DMS153 (cell line): ENCODE data around the gene TEN1.
A peak's percentile ranks its signal among the peaks of the same experiment; 100 is the strongest.
"Not testable (repeated sequence)": the region's sequence is repeated elsewhere in the genome, so short reads cannot be mapped to it uniquely, and the experiment has no call there.

Experiments used
- DNase-seq: peaks from one replicate; lab custom pipeline; 2025; lab: John Stamatoyannopoulos, UW

TEN1 gene

DNA sequence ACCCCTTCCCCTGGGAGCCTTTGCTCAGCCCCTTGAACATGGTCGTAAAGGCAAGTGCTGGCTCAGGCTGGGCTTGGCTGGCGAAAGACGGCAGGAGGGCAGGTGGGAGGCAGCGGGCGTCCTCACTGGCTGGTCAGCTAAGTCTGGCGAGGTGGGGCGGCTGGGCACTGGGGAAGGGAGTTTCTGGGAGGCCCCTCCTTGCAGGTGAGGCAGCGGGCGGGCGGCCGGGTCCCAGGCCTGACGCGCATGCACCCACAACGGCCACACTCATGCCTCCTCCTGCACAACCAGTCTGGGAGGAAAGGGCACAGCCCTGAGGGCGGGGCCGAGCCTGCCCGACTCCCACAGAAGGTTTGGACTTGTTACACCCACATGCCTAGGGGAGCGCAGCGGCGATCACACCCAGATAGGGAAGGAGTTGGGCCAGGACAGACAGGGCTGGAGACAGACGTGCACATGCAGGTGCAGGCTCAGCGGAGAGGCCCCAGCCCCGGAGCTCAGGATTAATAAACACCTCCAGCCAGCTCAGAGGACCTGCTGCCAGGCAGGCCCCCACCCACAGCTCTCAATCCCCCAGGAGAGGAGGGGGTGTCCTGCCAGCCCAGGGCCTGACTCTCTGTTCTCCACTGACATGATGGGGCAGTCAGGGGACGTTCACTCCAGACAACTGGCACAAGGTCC lies 48.3 kb downstream of the TEN1 start, which contains the start of gene EVPL:
Gene EVPL, minus strand, starts transcription at position 148 of the 681 bp plus-strand sequence. Its CDS starts 108 bp downstream, at position 40.
- DNase-seq, result no peak

DNA sequence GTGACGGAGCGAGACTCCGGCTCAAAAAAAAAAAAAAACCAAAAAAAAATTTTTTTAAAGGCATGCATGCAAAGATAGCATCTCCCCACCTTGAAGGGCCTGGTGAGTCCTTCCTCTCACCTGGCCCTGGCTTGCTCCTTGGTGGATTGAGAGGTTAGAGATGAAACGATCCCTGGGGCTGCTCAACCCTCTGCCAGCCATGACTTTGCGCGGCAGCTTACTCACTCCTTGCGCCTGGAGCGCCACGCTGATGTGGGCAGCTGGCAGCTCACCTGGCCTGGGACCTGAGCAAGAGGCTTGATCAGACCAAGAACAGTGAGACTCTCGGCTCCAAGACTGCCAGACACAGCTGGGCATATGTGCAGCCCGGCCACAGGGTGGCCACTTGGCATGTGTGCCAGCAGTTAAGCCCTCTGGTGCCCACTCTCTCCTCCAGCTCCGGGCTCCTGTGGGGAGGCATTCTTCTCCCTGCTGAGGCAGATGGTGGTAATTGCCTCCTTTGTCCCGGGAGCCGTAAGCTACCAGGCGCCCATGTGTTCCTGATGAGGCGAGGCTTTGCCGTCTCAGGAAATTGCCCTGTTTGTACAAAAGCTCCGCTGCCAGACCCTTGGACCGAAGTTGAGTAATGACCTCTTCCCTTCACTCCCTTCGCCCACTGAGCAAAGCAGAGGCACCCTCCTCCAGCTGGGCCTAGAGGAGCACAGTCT lies 53.2 kb downstream of the TEN1 start:
- peak; percentile 26 for DNase-seq

DNA sequence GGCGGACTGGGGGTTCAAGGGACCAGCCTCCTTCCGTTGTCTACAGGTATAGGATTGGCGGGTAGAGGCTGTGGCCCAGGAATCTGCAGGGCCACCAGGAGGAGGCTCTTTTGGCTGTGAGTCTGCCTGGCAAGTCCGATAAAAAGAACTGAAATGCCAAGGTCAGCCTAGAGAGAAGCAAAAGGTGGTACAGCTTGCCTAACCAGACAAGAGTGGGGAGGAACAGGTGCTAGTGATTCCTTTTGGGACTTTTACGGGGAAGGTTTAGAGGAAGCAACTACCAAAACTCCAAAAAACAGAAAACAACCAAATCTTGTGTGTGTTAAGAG lies 53.7 kb downstream of the TEN1 start:
- no peak for DNase-seq

DNA sequence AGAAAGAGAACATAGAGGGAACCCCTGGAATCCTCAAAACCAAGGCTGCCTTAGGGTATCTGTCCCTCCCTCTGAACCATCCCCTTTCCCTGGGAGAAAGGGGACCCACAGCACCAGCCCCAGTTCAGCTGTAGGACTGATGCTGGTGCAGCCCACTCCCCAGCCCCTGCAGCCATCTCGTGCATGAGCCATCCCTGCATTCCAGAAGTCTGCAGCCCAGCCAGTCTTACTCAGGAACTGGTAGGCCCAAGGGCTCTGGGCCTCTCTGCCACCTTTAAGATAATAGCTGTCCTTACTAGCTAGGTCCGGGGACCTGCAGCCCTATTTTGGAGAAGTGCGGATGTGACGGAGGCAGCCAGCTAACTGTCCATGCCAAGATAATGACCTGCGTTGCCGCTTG lies 54.1 kb downstream of the TEN1 start:
- DNase-seq, result no peak

DNA sequence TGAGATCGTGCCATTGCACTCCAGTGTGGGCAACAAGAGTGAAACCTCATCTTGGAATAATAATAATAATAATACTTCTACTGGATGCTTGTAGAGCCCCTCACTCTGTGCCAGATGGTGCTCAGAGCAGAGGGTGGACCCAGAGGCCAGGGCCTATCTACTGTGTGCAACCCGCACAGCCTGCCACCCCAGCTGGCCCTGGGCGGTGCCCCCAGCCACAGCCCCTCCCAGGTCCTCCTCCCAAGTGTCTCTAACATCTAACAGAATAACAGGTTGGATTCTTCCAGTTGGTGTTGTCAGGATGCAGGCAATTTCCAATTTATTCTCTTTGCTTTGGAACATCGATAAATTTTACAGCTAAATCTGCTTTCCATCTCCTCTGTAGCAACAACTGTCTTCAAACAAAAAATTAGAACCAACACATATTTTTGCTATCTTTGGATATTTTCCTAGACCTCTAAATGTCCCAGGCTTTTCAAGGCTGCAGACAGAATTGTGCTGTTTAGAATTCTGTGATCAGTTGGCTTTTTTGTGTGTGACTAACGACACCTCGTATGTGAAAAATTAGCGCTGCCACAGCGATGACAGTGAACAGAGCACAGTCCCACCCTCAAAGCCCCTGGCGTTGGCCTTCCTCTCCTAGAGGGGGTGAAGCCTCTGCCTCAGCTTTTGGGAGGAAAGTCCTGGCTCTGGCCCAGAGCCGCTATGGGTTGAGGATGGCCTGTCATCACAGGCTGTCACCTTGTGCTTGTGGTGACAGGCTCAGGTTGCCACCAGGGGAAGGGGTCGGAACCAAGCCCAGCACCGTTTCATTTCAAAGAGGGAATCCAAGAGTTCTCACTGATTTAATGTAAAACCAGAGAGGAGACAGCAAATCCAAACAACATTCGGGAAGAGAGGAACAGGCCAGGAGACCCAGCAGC lies 55.6 kb downstream of the TEN1 start:
- no peak for DNase-seq

DNA sequence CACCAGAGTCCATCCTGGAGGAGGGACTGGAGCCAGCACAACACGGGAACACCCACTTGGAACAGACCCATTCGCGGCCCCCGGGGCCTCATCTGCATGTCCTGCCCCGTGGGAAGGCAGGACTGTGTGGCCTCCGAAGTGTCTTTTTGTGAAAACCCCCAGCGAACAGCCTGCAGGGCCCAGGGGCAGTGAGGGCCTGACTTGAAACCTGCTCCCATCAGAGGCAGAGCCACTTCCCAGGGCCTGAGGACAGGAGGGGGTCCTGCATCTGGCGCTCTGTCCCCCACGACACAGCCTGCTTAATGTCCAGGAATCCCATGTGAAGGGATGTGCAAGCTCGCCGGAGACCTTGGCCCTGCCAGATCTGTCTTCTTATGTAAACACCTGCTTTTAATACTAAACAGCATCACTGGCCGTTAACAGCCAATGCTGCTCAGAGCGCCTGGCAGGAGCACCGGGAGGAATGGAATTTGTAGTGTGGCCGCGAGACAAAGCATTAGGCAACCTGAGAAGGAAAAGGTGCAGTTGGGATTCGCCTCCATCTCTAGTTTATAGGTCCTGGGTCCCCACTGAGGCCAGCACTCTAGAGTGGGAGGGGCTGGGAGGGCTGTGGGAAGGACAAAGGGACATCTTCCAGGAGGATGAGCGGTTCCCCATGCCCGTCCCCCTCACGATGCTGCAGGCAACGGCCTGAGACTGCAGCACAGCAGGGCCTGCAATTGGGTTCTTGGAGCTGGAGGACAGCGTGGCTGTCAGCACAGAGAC lies 57.6 kb downstream of the TEN1 start:
- DNase-seq, result no peak

DNA sequence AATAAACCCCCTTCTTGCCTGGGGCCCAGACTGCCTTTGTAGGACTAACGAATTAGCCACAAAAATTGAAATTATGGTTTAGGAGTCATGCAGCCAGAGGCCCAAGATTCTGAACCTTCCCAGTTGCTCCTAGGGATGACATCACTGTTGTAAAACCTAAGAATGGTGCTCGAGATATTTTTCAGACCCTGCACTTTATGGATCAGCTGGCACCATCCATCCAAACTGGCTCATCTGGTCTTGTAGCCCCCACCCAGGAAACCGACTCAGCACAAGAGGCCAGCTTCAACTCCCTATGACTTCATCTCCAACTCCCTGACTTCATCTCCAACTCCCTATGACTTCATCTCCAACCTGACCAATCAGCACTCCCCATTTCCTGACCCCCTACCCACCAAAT lies 59.0 kb downstream of the TEN1 start:
- DNase-seq, result no peak

DNA sequence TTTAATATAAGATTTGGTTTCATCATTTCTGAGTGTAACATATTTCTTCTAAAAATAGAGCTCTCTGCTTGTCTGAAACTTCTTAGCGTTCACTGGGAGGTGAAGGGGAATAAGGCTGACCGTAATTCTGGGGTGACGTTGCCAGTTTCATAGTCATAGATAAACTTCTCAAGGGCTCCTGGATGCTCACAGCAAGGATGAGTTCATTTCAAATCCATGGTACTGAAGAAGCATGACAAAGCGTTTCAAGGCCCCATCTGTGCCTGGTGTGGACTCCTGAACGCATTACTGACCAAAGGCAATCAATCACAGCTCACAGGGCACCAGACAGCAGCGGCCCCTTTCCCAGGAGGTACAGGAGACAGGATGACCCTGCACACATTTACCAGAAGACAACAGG lies 60.1 kb downstream of the TEN1 start:
- DNase-seq, result no peak

DNA sequence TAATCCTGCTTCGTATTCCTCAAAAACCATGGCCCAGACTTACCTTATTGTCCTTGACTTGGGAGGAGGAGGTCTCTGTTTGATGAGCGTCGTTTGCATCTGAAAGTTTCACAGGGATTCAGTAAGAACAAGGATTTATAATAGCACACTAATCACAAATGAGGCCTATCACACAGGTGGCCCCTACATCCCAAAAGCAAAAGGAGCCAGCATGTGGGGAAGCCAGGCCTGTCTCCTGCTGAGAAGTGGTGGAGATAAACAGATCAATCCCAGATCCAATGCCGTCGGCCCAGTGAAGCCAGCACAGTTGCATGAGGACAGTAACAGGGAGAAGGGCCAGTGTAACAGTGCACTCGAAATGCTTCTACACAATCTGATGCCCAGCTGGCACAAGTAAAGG lies 61.3 kb downstream of the TEN1 start:
- DNase-seq, result no peak

DNA sequence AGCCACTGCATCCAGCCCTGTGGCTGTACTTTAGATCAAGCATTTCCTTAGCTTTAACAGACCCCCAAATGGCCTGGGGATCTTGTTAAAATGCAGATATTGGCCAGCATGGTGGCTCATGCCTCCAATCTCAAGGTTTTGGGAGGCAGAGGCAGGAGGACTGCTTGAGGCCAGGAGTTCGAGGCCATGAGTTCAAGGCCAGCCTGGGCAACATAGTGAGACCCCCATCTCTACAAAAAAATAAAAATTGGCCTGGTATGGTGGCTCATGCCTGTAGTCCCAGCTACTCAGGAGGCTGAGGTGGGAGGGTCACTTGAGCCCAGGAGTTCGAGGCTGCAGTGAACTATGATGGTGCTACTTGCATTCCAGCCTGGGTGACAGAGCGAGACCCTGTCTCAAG lies 63.8 kb downstream of the TEN1 start:
- DNase-seq, result not testable (repeated sequence)

DNA sequence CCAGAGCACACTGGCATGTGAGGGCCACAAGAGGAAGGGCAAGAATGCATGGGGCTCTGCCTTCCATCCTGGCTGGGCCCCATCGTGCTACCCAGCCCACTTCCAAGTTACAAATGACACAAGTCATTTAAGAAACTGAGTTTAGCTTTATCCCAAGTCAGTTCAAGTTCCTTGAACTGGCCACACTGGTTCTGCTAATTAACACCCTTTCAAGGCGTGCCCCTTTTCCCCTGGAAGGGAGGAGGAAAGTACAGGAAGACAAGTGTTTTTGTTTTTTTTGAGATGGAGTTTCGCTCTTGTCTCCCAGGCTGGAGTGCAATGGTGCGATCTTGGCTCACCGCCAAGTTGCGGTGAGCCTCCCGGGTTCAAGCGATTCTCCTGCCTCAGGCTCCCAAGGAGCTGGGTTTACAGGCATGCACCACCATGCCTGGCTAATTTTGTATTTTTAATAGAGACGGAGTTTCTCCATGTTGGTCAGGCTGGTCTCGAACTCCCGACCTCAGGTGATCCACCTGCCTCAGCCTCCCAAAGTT lies 65.5 kb downstream of the TEN1 start:
- DNase-seq, result not testable (repeated sequence)

DNA sequence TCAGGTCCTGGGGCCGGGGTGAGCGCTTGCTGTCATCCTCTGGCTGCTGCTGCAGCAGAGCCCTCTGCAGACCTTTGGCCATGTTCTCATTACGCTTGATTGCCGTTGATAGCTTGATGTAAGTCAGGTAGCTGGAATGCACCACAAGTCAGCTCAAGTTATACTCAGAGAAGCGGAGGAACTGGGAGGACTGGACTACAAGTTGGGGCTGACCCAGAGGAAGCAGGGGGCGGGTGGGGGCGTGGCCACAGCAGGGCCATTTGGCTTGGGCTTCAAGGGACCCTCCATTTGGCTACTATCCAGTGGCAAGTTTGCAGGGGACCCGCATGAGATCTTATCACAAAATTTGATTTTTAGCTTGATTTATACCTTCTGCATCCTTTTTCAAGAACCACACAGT lies 67.0 kb downstream of the TEN1 start:
- no peak for DNase-seq

DNA sequence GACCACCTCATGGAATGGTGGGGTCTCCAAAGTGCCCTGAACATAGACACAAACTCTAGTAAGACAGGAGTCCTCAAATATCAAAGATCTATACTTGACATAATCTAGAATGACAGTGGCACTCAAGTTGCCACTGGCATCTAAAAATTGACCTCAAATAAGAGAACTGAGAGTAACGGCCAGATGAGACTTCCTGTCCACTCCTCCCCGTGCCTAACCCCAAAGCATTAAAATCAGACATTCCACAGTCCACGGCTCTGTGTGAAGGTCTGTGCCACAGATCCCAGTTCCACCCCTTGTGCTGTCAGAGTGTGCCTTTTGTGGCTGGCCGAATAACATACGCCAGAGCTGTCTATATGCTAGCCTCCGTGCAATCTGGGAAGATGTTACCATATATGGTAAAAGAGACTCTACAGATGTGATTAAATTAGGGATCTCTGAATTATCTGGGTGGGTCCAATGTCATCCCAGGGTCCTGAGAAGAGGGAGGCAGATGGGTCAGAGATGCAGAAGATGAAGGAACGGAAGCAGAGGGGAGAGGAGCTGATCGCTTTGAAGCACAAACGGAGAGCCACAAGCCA lies 69.1 kb downstream of the TEN1 start:
- no peak for DNase-seq

DNA sequence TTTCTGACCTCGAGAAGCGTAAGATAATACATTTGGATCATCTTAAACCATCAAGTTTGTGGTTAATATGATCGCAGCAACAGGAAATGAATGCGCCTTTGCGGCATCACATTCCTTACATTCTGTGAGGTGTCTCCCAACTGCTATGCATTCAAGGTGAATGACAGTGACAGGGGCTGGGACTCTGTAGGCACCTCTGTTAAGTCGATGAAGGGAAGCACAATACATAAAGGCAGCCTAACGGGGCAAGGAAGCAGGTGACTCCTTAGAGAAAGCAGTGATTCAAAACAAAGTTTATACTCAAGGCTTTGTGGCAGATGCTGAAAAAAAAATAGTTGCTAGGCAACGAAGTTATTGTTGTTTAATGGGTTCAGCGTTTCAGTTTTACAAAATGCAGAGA lies 69.7 kb downstream of the TEN1 start:
- no peak for DNase-seq

DNA sequence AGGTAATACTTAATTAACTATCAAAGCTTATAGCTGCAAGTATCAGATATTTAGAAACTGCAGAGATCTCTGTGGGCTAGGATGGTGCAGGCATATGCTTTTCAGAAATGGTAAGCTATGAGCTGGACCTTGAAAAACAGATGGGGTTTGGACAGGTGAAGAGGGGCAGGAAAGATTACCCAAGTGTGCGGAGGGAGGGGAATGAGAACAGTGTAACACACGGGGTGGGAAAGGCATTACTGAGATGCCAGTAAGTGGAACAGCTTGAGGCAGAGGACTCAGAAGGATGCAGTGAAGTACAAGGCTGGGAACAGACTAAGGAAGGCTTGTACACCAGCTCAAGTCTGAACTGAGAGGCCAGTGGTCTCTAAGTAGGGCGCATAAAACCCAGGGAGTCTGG lies 70.2 kb downstream of the TEN1 start:
- no peak for DNase-seq

DNA sequence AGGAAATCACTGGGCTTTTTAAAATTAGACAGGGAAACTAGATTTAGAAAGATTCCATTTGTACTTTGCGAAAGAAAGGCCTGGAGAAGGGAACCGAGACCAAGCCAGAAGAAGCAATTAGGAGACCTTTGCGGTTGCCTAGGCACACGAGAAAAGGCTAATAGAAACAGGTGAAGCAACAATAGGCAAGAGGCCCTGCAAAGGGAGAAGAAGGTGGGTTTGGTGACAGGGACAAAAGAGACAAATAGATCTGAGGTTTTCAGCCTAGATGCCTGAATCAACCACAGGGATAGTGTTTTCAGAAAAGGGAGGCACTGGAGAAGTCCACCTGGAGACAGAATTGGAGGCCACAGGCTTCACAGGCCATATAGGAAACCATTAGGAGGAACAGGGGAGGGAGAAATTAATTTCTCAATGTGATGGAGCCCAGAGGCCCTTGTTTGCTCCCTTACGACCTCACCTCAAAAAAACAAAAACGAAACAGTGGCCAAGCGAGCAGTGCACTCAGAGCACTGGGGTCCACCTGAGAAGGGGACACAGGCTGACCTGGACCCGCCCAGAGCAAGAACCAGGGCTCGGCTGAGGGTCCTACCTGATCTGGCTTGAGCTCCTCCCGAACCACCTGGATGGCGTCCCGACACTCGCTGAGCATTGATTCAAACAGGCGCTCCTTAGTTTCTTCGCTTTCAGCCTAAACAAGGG lies 70.9 kb downstream of the TEN1 start:
- no peak for DNase-seq
